Measurements from ENCODE around the gene LIME1. TPM values are rescaled to one million over a fixed set of nuclear protein-coding genes. Genes with fewer than 3 reads are reported as not detected.

The LIME1 gene
- total and polyA plus RNA-seq, 2 donors (not counting 1 experiment from before 2014, with no cell fraction given): 0.68 to 3.5 TPM

DNA sequence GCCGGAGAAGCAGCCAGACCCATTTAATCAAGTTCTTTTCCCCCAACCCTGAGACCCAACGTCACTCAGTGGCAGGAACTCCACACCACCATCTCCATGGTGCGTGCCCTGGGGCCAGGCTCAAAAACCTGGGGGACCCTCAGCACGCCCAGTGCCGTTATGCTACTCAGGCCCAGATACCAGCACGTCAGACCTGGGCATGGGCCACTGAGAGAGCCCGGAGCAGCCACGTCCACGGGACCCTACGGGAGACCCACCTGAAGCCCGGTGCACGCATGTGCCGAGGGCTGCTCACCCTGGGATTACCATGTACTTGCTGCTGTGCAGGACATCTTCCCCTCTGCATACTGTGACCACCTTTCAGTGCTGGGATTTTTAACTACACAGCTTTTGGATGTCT, 16.9 kb downstream of the LIME1 start:
- Histone ChIP-seq H3K4me2 (ENCODE audit: extremely low read depth, insufficient read depth, low read length) (no peak overlapping the region), H4K20me1 (ENCODE audit: control insufficient read depth, extremely low read depth, insufficient read depth, low read length) (no peaks in the 10 kb centered on the region), H3K9me3 (ENCODE audit: control insufficient read depth, insufficient read depth, low read depth, low read length) (no peaks in the 10 kb centered on the region), H3K27me3 (ENCODE audit: control insufficient read depth, insufficient read depth, low read length) (no peaks in the 10 kb centered on the region), H3K36me3 (ENCODE audit: control insufficient read depth, insufficient read depth, low read length) (no peaks in the 10 kb centered on the region), H3K4me1 (ENCODE audit: control insufficient read depth, extremely low read depth, insufficient read depth, low read length) (no peaks in the 10 kb centered on the region), H3K27ac (ENCODE audit: insufficient read depth, low read length) (no peak overlapping the region), H3K79me2 (ENCODE audit: control insufficient read depth, insufficient read depth, low read length) (no peaks in the 10 kb centered on the region), H2AFZ (ENCODE audit: low read length) (no peak overlapping the region), H3K4me3 (replicated peaks in 1 of 4; ENCODE audit: control extremely low read depth in 1 of 4, insufficient read depth in 1 of 4, low read depth in 3 of 4, low read length in 4 of 4) (no peak overlapping the region), H3K9ac (ENCODE audit: insufficient read depth, low read length) (no peak overlapping the region)
- TF ChIP-seq, protein P1, sequence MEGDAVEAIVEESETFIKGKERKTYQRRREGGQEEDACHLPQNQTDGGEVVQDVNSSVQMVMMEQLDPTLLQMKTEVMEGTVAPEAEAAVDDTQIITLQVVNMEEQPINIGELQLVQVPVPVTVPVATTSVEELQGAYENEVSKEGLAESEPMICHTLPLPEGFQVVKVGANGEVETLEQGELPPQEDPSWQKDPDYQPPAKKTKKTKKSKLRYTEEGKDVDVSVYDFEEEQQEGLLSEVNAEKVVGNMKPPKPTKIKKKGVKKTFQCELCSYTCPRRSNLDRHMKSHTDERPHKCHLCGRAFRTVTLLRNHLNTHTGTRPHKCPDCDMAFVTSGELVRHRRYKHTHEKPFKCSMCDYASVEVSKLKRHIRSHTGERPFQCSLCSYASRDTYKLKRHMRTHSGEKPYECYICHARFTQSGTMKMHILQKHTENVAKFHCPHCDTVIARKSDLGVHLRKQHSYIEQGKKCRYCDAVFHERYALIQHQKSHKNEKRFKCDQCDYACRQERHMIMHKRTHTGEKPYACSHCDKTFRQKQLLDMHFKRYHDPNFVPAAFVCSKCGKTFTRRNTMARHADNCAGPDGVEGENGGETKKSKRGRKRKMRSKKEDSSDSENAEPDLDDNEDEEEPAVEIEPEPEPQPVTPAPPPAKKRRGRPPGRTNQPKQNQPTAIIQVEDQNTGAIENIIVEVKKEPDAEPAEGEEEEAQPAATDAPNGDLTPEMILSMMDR (conservative IDR thresholded peaks at IDR 0.05 in 1 of 2, IDR thresholded peaks at IDR 0.05 in 1 of 2; ENCODE audit: low read depth in 1 of 2, low read length in 2 of 2): no peak
- no peak for TF ChIP-seq EZH2 (IDR thresholded peaks at IDR 0.05; ENCODE audit: low read length, missing control alignments)
- no peak for DNase-seq (ENCODE audit: low read depth in 2 of 2)

DNA sequence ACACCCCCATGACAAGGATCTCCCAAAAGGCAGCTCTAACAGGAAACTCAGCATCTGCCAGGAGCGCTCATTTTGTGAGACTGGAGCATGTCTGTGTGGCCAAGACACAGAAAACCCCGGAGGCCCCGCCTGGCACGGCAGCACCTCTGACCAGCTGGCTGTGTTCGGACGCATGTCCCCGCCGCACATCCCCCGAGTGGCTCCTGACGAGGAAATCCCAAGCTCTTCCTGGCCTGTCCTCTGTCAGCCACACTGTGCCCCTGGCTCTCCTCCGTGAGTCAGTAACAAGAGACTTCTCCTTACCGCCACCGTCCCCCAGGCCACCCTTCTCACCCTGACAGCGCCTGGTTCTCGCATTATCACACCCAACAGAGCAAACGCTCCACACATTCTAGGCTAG, 17.5 kb downstream of the LIME1 start:
- no peaks in the 10 kb centered on the region for H3K79me2 ChIP-seq (ENCODE audit: control insufficient read depth, insufficient read depth, low read length)
- no peaks in the 10 kb centered on the region for H3K4me1 ChIP-seq (ENCODE audit: control insufficient read depth, extremely low read depth, insufficient read depth, low read length)
- DNase-seq (ENCODE audit: low read depth in 2 of 2): no peak

DNA sequence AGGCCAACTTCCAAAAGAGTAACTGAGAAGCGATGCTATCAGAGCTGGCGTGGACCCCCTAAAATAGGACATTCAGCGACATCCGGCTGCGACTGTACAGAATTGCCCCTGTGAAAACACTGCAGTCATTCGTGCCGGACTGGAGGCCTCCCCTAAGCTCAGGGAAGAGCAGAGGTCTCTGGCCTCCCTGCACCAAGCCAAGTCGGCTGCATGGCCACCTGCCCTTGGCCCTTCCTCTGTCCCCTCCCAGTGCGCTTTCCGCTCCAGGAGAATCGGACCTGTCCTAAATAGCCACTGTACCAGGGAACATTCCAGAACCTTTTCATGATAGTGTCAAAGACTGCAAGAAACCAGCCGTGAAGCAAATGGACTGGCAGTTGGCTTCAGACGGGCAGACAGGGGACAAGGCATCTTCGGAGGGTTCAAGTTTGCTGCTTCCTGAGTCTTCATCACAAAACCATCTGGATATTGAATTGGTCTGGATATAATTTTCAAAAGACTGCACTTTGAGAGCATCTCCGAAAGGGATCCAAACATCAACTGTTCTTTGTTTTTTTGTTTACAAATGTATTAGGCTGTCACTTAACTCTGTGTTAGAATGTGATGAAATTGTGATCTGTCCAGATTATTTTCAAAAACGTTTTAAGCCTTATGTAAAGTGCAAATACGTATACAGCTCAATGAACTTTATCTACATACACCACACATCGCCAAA, 19.6 kb downstream of the LIME1 start:
- no peak overlapping the region for H2AFZ ChIP-seq (ENCODE audit: low read length)
- TF ChIP-seq, protein P1 (conservative IDR thresholded peaks at IDR 0.05 in 1 of 2, IDR thresholded peaks at IDR 0.05 in 1 of 2; ENCODE audit: low read depth in 1 of 2, low read length in 2 of 2): no peak
- no peak for TF ChIP-seq EZH2 (IDR thresholded peaks at IDR 0.05; ENCODE audit: low read length, missing control alignments)
- no peaks in the 10 kb centered on the region for H3K4me1 ChIP-seq (ENCODE audit: control insufficient read depth, extremely low read depth, insufficient read depth, low read length)
- H3K9ac ChIP-seq (ENCODE audit: insufficient read depth, low read length): no peak overlapping the region
- no peaks in the 10 kb centered on the region for H3K79me2 ChIP-seq (ENCODE audit: control insufficient read depth, insufficient read depth, low read length)
- H3K27me3 ChIP-seq (ENCODE audit: control insufficient read depth, insufficient read depth, low read length): no peaks in the 10 kb centered on the region
- no peaks in the 10 kb centered on the region for H4K20me1 ChIP-seq (ENCODE audit: control insufficient read depth, extremely low read depth, insufficient read depth, low read length)
- DNase-seq (ENCODE audit: low read depth in 2 of 2): no peak
- no peak overlapping the region for H3K4me3 ChIP-seq (replicated peaks in 1 of 4; ENCODE audit: control extremely low read depth in 1 of 4, insufficient read depth in 1 of 4, low read depth in 3 of 4, low read length in 4 of 4)
- no peak overlapping the region for H3K4me2 ChIP-seq (ENCODE audit: extremely low read depth, insufficient read depth, low read length)
- no peak overlapping the region for H3K27ac ChIP-seq (ENCODE audit: insufficient read depth, low read length)
- no peaks in the 10 kb centered on the region for H3K36me3 ChIP-seq (ENCODE audit: control insufficient read depth, insufficient read depth, low read length)
- H3K9me3 ChIP-seq (ENCODE audit: control insufficient read depth, insufficient read depth, low read depth, low read length): no peaks in the 10 kb centered on the region

More for the DNA sequence above, 17.5 kb downstream of the LIME1 start:
- no peak overlapping the region for H3K9ac ChIP-seq (ENCODE audit: insufficient read depth, low read length)
- no peak overlapping the region for H3K4me2 ChIP-seq (ENCODE audit: extremely low read depth, insufficient read depth, low read length)
- no peak overlapping the region for H3K4me3 ChIP-seq (replicated peaks in 1 of 4; ENCODE audit: control extremely low read depth in 1 of 4, insufficient read depth in 1 of 4, low read depth in 3 of 4, low read length in 4 of 4)
- H2AFZ ChIP-seq (ENCODE audit: low read length): no peak overlapping the region
- no peak for TF ChIP-seq EZH2 (IDR thresholded peaks at IDR 0.05; ENCODE audit: low read length, missing control alignments)
- TF ChIP-seq, protein P1 (conservative IDR thresholded peaks at IDR 0.05 in 1 of 2, IDR thresholded peaks at IDR 0.05 in 1 of 2; ENCODE audit: low read depth in 1 of 2, low read length in 2 of 2): no peak
- H3K9me3 ChIP-seq (ENCODE audit: control insufficient read depth, insufficient read depth, low read depth, low read length): no peaks in the 10 kb centered on the region
- H3K27ac ChIP-seq (ENCODE audit: insufficient read depth, low read length): no peak overlapping the region
- no peaks in the 10 kb centered on the region for H3K27me3 ChIP-seq (ENCODE audit: control insufficient read depth, insufficient read depth, low read length)
- H4K20me1 ChIP-seq (ENCODE audit: control insufficient read depth, extremely low read depth, insufficient read depth, low read length): no peaks in the 10 kb centered on the region
- H3K36me3 ChIP-seq (ENCODE audit: control insufficient read depth, insufficient read depth, low read length): no peaks in the 10 kb centered on the region

Data from fibroblast of lung (primary cell).